Measurements from ENCODE around the gene COPS4. TPM values are rescaled to one million over a fixed set of nuclear protein-coding genes. Genes with fewer than 3 reads are reported as not detected.

COPS4 gene
- total RNA-seq, 1 donor from 2014 or later = 27.6 TPM

GRCh38 chr4:83012200-83012686 is 22.7 kb upstream of the COPS4 start:
- no peak for DNase-seq (ENCODE audit: low read depth)
- no peaks in the 10 kb centered on the region for H3K36me3 ChIP-seq (ENCODE audit: control insufficient read depth, insufficient read depth, low read length)
- no peaks in the 10 kb centered on the region for H3K27me3 ChIP-seq (ENCODE audit: control insufficient read depth, insufficient read depth, low read length)
- no peak for TF ChIP-seq CTCF (IDR thresholded peaks at IDR 0.05; ENCODE audit: insufficient read depth, low read length, poor library complexity, severe bottlenecking)
- peak overlapping the region; percentile 89 for H3K4me3 ChIP-seq (ENCODE audit: low read depth, low read length)

DNA sequence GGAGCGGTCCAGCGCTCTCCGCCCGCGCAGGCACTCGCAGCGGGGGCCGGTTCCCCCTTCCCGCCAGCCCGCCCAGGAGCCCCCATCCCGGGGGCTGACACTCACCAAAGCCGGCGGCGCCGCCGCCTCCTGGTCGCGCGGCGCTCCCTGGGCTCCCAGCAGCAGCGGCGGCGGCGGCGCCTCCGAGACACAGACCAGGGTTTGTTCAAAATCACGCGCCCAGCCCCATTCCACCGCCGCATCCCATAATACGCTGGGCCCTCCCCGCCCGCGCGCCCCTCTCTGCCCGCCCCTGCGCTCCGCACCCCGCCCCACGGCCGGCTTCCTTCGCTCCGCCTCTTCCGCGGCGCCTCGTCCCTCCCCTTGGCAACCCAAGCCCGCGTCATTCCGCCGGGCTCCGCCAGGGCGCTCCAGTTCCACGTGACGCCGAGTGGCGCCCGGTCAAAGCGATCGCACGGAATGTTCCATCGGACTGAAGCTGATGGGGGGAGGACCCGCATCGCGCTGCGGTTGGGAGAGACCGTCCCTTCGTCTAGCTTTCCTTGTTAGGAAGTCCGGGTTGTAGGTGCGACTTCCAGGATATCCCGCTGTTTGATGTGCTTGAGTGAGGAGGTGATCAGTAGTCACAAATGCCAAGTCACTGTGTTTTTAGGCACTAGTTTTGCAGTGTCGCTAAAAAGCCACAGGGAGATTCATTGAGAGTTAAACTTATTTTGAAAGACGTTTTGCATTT is 22.1 kb upstream of the COPS4 start:
- Histone ChIP-seq H3K27me3 (ENCODE audit: control insufficient read depth, insufficient read depth, low read length) (no peaks in the 10 kb centered on the region), H3K36me3 (ENCODE audit: control insufficient read depth, insufficient read depth, low read length) (no peaks in the 10 kb centered on the region), H3K4me3 (ENCODE audit: low read depth, low read length) (peak overlapping the region; percentile 89)
- peak; percentile 52 for TF ChIP-seq CTCF (IDR thresholded peaks at IDR 0.05; ENCODE audit: insufficient read depth, low read length, poor library complexity, severe bottlenecking)
- DNase-seq (ENCODE audit: low read depth) = peak; percentile 80

DNA sequence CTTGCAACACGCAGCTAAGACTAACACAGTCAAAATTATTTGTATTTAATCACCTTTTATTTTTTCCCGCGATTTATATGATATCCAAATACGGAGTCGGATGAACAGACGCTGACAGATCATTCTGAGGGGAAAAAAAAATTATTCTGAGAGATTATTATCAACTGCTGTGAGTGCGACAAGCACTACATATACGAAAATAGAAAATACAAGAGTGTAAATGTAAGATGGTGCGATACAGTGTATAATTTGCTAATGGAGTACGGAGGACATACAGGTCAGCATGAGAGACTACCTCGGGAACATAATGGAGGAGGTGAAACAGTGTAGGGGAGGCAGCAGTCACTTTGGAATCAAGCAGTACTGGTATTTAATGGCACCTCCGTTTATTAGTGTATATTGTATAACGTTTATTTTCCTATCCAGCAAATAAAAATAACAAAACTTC is 21.5 kb upstream of the COPS4 start:
- no peak for TF ChIP-seq CTCF (IDR thresholded peaks at IDR 0.05; ENCODE audit: insufficient read depth, low read length, poor library complexity, severe bottlenecking)
- H3K36me3 ChIP-seq (ENCODE audit: control insufficient read depth, insufficient read depth, low read length) = no peaks in the 10 kb centered on the region
- peak overlapping the region; percentile 72 for H3K4me3 ChIP-seq (ENCODE audit: low read depth, low read length)
- H3K27me3 ChIP-seq (ENCODE audit: control insufficient read depth, insufficient read depth, low read length) = no peaks in the 10 kb centered on the region
- DNase-seq (ENCODE audit: low read depth) = no peak

- H3K4me3 ChIP-seq (ENCODE audit: low read depth, low read length) = no peak overlapping the region
- no peaks in the 10 kb centered on the region for H3K36me3 ChIP-seq (ENCODE audit: control insufficient read depth, insufficient read depth, low read length)
- TF ChIP-seq CTCF (IDR thresholded peaks at IDR 0.05; ENCODE audit: insufficient read depth, low read length, poor library complexity, severe bottlenecking) = no peak
- H3K27me3 ChIP-seq (ENCODE audit: control insufficient read depth, insufficient read depth, low read length) = no peaks in the 10 kb centered on the region
- DNase-seq (ENCODE audit: low read depth) = no peak
These were observed 21.1 kb upstream of the COPS4 start for GRCh38 chr4:83013902-83014301.

DNA sequence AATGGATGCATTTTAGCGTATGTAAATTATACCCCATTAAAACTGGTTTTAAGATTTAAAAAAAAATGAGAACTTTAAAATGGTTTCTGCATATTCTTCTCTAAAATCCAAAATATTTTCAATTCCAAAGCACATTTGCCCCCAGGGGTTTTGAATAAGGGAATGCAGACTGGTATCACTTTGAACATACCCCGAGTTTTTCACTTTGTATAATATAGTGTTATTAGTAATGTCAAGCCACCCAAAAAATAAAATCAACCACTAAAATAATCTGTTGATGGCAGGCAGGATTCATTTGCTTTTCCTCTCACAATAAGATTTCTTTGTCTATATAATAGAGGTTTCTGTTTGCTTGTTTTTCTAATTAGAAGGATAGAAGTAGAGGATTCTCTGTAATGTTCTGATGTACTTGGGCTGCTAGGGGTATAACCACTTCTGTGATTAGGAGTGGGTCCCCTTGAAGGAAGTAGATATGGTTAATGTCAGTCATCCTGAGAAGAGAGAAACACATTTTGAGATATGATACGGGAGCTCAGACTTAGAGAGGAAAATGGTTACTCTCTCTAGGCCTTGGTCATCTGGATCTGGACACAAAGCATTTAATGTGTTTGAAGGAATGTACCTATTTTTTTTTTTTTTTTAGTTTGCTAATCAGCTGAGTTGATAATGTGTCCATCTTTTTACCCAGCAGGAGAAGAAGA is 15.0 kb upstream of the COPS4 start:
- Histone ChIP-seq H3K36me3 (ENCODE audit: control insufficient read depth, insufficient read depth, low read length) (no peaks in the 10 kb centered on the region), H3K27me3 (ENCODE audit: control insufficient read depth, insufficient read depth, low read length) (no peaks in the 10 kb centered on the region), H3K4me3 (ENCODE audit: low read depth, low read length) (no peak overlapping the region)
- TF ChIP-seq CTCF (IDR thresholded peaks at IDR 0.05; ENCODE audit: insufficient read depth, low read length, poor library complexity, severe bottlenecking) = no peak
- DNase-seq (ENCODE audit: low read depth) = no peak
